HAP-1 (cell line): ENCODE data around the gene THOP1.

Experiments used
- DNase-seq, 2 experiments: peaks; one replicate each; pipeline ENCODE4 v3.0.0-alpha.2; 2016 to 2020; ENCODE audit warnings: low spot score in 2 of 2
- H3K27me3 ChIP-seq: fragments of 250-450 bp; sonication (Bioruptor Pico); 2 replicates; pipeline ENCODE4 v1.5.1; 2020; ENCODE audit warnings: low read depth, mild to moderate bottlenecking, moderate library complexity
- H3K36me3 ChIP-seq: fragments of 250-450 bp; sonication (Bioruptor Pico); replicated peaks from 2 replicates; pipeline ENCODE4 v1.5.1; 2020; ENCODE audit warnings: mild to moderate bottlenecking
- H3K4me1 ChIP-seq: fragments of 250-450 bp; sonication (Bioruptor Pico); 2 replicates; pipeline ENCODE4 v1.5.1; 2020; ENCODE audit warnings: mild to moderate bottlenecking
- H3K4me3 ChIP-seq: fragments of 250-450 bp; sonication (Bioruptor Pico); 2 replicates; pipeline ENCODE4 v1.5.1; 2020; ENCODE audit warnings: mild to moderate bottlenecking, moderate library complexity
- H3K9me3 ChIP-seq: fragments of 250-450 bp; sonication (Bioruptor Pico); 2 replicates; pipeline ENCODE4 v1.5.1; 2020; ENCODE audit warnings: mild to moderate bottlenecking, moderate library complexity
- in situ Hi-C: fragments of 300-500 bp; cut with MboI; formaldehyde crosslinking; loops from 3 replicates; pipeline ENCODE4 v1.14.3; 2020; ENCODE audit warnings: low sequenced_read_pairs, inconsistent platforms, mixed read lengths

Gene THOP1

DNA sequence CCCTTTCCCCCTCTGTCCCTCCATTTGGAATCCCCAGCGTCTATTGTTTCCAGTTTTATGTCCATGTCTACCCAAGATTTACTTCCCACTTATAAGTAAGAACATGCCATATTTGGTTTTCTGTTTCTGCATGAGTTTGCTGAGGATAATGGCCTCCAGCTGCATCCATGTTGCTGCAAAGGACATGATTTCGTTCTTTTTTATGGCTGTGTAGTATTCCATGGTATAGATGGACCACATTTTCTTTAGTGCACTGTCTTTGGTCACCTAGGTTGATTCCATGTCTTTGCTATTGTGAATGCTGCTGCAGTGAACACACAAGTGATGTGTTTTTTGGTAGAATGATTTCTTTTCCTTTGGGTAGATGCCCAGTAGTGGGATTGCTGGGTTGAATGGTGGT is 59.8 kb downstream of the THOP1 start:
- Histone ChIP-seq H3K27me3 (no peaks in the 10 kb centered on the region), H3K36me3 (no peaks in the 10 kb centered on the region), H3K9me3 (peaks cover 24% of the 10 kb centered on the region), H3K4me3 (no peak overlapping the region), H3K4me1 (peaks cover 3% of the 10 kb centered on the region)
- in situ Hi-C loops, result no loop called here
- no peak for DNase-seq

DNA sequence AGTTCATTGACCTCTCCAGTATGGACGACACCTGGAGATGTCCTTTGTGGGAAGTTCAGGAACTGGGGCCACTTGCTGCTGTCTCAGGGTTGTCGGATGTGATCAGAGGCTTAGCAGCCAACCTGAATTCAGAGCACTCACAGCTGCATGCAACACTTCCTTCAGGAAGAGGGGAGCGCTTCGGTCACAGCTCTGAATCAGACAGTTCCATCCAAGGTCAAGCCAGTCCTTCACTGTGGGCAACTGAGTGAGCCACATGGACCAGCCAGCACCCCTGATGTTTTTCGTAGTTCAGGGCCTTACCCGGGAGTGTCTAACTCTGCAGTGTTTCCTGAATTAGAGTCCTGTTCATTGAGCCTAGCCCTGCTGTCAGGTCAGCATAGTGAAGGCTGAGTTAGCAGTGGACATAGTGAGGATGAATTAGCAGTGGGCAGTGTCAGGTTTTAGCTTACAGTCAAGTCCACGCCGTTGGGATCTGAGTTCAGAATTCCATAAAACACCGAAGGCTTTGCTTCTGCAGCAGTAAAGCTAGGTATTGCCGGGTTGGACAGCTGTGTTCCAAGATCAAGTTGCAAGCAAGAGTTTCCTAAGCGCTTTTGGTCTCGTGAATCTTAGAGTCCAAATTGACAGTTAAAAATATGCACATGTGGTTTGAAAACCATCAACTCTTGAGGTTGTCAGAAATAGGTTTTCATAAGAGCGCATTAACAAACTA is 61.0 kb downstream of the THOP1 start:
- Histone ChIP-seq H3K4me1 (no peaks in the 10 kb centered on the region; the same call in 1 of the 2 replicates), H3K9me3 (peaks cover 26% of the 10 kb centered on the region), H3K27me3 (no peaks in the 10 kb centered on the region), H3K4me3 (no peak overlapping the region), H3K36me3 (peaks cover 6% of the 10 kb centered on the region)
- in situ Hi-C loops, result no loop called here
- DNase-seq, result no peak

DNA sequence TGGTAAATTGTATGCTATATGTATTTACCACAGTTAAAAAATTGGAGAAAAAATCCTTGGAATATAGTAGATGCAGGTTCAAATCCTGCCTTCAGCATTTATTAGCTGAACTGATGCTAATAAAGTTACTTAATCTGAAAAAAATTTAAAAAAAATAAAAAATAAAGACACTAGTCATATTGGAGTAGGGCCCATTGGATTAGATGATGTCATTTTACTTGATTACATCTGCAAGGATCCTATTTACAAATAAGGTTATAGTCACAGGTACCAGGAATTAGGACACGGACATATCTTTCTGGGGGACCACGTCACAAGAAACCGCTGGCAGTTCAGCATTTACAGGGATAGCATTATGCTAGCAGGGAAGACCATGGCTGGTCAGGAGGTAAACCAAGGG is 62.2 kb downstream of the THOP1 start:
- no peak for DNase-seq
- Histone ChIP-seq H3K9me3 (peaks cover 38% of the 10 kb centered on the region), H3K4me3 (no peak overlapping the region), H3K36me3 (peaks cover 18% of the 10 kb centered on the region), H3K4me1 (no peaks in the 10 kb centered on the region), H3K27me3 (no peaks in the 10 kb centered on the region)
- in situ Hi-C loops, result no loop called here

DNA sequence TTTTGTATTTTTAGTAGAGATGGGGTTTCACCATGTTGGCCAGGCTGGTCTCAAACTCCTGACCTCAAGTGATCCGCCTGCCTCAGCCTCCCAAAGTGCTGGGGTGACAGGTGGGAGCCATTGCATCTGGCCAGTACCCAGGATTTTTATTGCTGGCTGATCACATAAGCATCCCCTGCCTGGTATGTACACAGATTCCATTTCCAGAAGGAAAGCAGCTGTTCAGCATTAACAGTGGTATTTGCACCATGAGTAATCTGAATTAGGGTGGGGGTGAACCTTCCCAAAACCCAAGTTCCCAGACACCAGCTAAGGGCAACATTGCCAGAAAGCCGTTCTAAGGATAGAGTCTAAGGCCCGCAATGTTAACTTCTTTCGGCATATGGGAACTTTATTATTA is 63.3 kb downstream of the THOP1 start:
- in situ Hi-C loops, result no loop called here
- DNase-seq, result no peak
- Histone ChIP-seq H3K27me3 (no peaks in the 10 kb centered on the region), H3K4me3 (no peak overlapping the region), H3K9me3 (peaks cover 49% of the 10 kb centered on the region), H3K36me3 (peaks cover 29% of the 10 kb centered on the region), H3K4me1 (no peaks in the 10 kb centered on the region)

DNA sequence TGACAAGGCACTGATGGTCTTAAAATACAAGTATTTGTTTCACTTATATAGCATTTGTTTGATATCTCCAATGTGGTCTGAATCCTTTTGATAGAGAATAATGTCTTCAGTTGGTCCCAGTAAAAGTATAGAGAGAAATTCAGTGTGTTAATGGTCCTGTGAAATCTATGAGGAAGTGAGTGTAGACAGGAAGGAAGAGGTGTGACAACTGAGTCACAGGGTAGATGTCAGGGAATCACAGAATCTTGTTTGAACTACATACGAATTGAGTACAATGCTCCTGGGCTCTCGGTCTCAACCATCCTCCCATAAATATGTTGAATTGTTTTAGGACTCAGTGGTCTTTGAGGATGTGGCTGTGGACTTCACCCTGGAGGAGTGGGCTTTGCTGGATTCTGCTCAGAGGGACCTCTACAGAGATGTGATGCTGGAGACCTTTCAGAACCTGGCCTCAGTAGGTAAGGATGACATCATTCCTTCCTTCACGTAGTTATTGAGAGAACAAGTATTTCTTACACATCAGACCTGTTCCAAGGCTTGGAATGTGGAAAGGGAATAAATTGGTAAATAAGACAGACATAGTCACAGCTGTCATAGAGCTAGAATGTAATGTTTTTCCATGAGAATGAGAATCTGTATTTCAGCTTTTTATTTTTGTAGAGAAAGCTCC is 65.1 kb downstream of the THOP1 start:
- Histone ChIP-seq H3K4me1 (no peaks in the 10 kb centered on the region), H3K9me3 (peaks cover 52% of the 10 kb centered on the region), H3K4me3 (no peak overlapping the region), H3K36me3 (peaks cover 36% of the 10 kb centered on the region), H3K27me3 (no peaks in the 10 kb centered on the region)
- in situ Hi-C loops, result no loop called here
- DNase-seq, result no peak

DNA sequence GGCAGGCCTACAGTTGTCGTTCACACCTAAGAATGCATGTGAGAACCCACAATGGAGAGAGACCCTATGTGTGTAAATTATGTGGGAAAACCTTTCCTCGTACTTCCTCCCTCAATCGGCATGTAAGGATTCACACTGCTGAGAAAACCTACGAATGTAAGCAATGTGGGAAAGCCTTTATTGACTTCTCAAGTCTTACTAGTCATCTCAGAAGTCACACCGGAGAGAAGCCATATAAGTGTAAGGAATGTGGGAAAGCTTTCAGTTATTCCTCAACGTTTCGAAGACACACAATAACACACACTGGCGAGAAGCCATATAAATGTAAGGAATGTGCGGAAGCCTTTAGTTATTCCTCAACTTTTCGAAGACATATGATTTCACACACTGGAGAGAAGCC is 67.3 kb downstream of the THOP1 start:
- H3K4me3 ChIP-seq, result no peak overlapping the region
- H3K27me3 ChIP-seq, result no peaks in the 10 kb centered on the region
- H3K4me1 ChIP-seq, result no peaks in the 10 kb centered on the region
- H3K9me3 ChIP-seq, result peaks cover 63% of the 10 kb centered on the region
- no peak for DNase-seq
- peaks cover 36% of the 10 kb centered on the region for H3K36me3 ChIP-seq
- in situ Hi-C loops, result no loop called here

DNA sequence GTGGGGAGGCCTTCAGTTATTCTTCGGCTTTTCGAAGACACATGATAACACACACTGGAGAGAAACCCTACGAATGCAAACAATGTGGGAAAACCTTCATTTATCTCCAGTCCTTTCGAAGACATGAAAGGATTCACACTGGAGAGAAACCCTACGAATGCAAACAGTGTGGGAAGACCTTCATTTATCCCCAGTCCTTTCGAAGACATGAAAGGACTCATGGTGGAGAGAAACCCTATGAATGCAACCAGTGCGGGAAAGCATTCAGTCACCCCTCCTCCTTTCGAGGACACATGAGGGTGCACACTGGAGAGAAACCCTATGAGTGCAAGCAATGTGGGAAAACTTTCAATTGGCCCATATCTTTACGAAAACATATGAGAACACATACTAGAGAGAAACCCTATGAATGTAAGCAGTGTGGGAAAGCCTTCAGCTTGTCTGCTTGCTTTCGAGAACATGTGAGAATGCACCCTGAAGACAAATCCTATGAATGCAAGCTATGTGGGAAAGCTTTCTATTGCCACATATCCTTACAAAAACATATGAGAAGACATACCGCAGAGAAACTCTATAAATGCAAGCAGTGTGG is 67.8 kb downstream of the THOP1 start:
- in situ Hi-C loops, result no loop called here
- peaks cover 36% of the 10 kb centered on the region for H3K36me3 ChIP-seq
- H3K9me3 ChIP-seq, result peaks cover 63% of the 10 kb centered on the region
- H3K4me3 ChIP-seq, result no peak overlapping the region
- no peaks in the 10 kb centered on the region for H3K27me3 ChIP-seq
- H3K4me1 ChIP-seq, result no peaks in the 10 kb centered on the region
- no peak for DNase-seq

DNA sequence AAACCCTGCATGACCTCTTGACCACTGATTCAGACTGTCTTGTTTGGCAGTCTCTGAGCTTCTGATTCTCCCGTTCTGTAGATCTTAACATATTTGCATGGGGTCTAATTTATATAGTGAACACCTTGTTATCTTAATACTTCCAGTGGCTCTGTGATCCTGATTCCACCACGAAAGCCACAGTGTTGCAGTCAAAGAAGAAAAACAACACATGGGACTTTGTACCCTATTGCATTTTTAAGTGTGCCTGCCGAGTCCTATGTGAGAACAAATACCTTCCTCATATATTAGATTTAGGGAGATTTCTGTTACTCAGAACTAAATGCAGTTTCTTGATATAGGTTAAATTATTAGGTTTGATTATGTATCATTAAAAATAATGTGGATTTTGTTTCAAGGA is 69.5 kb downstream of the THOP1 start:
- H3K27me3 ChIP-seq, result no peaks in the 10 kb centered on the region
- H3K9me3 ChIP-seq, result peaks cover 54% of the 10 kb centered on the region
- H3K4me1 ChIP-seq, result no peaks in the 10 kb centered on the region
- no peak overlapping the region for H3K4me3 ChIP-seq
- no peak for DNase-seq
- in situ Hi-C loops, result no loop called here
- H3K36me3 ChIP-seq, result peaks cover 36% of the 10 kb centered on the region

DNA sequence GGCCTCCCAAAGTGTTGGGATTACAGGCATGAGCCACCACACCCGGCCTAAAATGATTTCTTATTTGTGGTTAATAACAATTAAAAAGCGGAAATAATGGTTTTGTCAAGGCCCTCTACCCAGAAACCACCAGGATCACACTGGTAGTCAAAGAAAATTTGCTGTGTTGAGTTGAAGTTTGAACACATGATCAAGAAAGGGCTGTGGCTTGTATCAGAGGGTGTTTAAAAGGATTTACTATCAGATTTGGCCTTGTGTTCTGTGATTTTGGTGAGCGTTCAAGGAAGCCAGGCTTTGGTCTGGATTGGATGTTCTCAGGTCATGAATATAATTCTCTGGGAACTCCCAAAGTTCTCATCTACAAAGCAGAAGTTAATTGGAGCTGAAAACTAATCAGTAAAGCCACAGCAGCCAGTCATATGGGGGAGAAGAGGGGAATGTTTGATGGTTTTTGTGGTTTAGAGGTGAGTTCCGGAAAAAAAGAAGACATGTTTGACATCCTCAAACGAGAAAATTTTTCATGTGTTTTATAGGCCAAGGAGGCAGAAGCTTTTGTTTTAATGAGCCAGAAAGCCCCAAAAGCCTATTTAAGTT is 71.3 kb downstream of the THOP1 start:
- in situ Hi-C loops, result no loop called here

DNA sequence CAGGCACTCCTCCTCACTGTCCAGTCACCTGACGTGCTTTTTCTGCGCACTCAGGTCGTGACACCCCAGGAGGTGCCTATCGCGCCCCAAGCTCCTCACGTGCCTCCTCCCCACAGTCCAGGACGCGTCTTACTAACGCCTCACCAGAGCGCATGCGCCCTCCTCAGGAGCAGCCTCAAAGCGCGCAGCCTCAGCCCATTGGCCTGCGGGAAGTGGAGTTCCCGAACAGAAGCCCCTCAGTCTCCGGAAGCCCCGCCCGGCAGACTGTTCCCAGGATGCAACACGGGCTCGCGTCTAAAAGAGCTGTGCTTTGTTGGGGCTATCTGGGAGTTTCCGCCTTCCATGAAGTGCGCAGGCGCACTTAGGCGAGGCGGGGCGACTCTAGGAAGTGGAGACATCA is 73.6 kb downstream of the THOP1 start:
- Histone ChIP-seq H3K4me1 (no peaks in the 10 kb centered on the region), H3K36me3 (peaks cover 5% of the 10 kb centered on the region), H3K27me3 (no peaks in the 10 kb centered on the region), H3K9me3 (peaks cover 18% of the 10 kb centered on the region), H3K4me3 (no peak overlapping the region)
- no peak for DNase-seq
- in situ Hi-C loops, result no loop called here

More for the DNA sequence above, 71.3 kb downstream of the THOP1 start:
- peaks cover 28% of the 10 kb centered on the region for H3K36me3 ChIP-seq
- H3K4me3 ChIP-seq, result no peak overlapping the region
- H3K9me3 ChIP-seq, result peaks cover 41% of the 10 kb centered on the region
- DNase-seq, result no peak
- no peaks in the 10 kb centered on the region for H3K4me1 ChIP-seq
- H3K27me3 ChIP-seq, result no peaks in the 10 kb centered on the region

DNA sequence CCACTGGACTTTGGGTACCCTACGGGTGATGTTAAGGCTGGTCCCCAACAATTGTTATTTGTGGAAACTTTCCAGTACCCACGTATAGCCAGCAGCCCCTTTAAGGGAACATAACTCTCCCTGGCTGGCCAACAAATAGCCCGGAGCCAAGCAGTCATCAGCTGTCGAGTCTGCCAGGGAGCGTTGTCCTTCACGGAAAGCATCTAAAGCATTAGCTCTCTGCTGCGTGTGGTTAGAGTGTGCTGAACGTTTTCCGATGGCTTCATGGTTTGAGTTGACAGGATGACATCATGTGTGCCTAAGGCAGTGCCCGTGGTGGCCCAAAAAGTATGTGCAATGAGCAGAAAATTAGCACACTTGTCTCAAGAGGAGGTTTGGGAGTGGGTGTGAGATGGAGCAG is 78.5 kb downstream of the THOP1 start:
- Histone ChIP-seq H3K4me3 (no peak overlapping the region), H3K4me1 (no peaks in the 10 kb centered on the region), H3K36me3 (no peaks in the 10 kb centered on the region), H3K9me3 (no peaks in the 10 kb centered on the region), H3K27me3 (no peaks in the 10 kb centered on the region)
- DNase-seq, result no peak
- in situ Hi-C loops, result no loop called here
